Vagina (tissue), 2 donors: ENCODE measurements around the gene CAST. TPM values are rescaled to one million over a fixed set of nuclear protein-coding genes. Genes with fewer than 3 reads are reported as not detected.

ENCODE experiments used
- DNase-seq, 2 donors: peaks; one replicate each; pipeline ENCODE4 v3.0.0-alpha.2; 2017; ENCODE audit errors: extremely low spot score in 2 of 2
- H3K27ac ChIP-seq: fragments of 200-600 bp; sonication (generic); one replicate; pipeline ENCODE4 v1.5.1; 2019
- H3K27me3 ChIP-seq: fragments of 200-600 bp; sonication (generic); one replicate; pipeline ENCODE4 v1.5.1; 2019
- H3K36me3 ChIP-seq, 2 donors: fragments of 200-600 bp; sonication (generic); one replicate each; pipeline ENCODE4 v1.5.1; 2017 to 2019
- H3K4me1 ChIP-seq: fragments of 200-600 bp; sonication (generic); one replicate; pipeline ENCODE4 v1.5.1; 2019
- H3K4me3 ChIP-seq, 2 donors: fragments of 200-600 bp; sonication (generic); 1 replicate in 1 of 2; 2 replicates in 1 of 2; pipeline ENCODE4 v1.5.1; 2016 to 2019
- H3K9me3 ChIP-seq: fragments of 200-600 bp; sonication (generic); one replicate; pipeline ENCODE4 v1.5.1; 2019
- CTCF ChIP-seq, 3 experiments: fragments of 450-650 bp in 2 of 3; fragments of 200-600 bp in 1 of 3; sonication (generic) in 1 of 3; IDR thresholded peaks; one replicate each; pipeline ENCODE4 v1.5.1; 2017 to 2019; ENCODE audit warnings: antibody characterized with exemption in 3 of 3, mild to moderate bottlenecking in 2 of 3, moderate library complexity in 2 of 3
- POLR2A ChIP-seq, 2 donors: fragments of 450-650 bp; IDR thresholded peaks; one replicate each; pipeline ENCODE4 v1.6.1; 2017; ENCODE audit warnings: antibody characterized with exemption in 2 of 2, mild to moderate bottlenecking in 2 of 2, moderate library complexity in 2 of 2
- POLR2AphosphoS5 ChIP-seq, 2 donors: sonication (generic); formaldehyde crosslinking; IDR thresholded peaks; one replicate each; pipeline ENCODE4 v1.9.0; 2017; ENCODE audit warnings: antibody characterized with exemption in 2 of 2, mild to moderate bottlenecking in 2 of 2, low read depth in 1 of 2; ENCODE audit not compliant: insufficient read depth in 1 of 2
- intact Hi-C: fragments of 100-400 bp; cut with DNase I; formaldehyde crosslinking; loops from one replicate; pipeline ENCODE4 v1.15.1; 2023
- total RNA-seq: library from RNA; depleted of rRNA; stranded (reverse); fragments of >200 nt; gene quantifications from one replicate; pipeline ENCODE4 v1.2.3, GENCODE V29; 2016

CAST gene
- total RNA-seq, 1 donor from 2014 or later: 309 TPM

- H3K36me3 ChIP-seq: peaks cover 0 to 5% of the 10 kb centered on the region in 2 donors
- H3K27me3 ChIP-seq: no peaks in the 10 kb centered on the region
- no peak overlapping the region for H3K4me3 ChIP-seq
- no peak for DNase-seq
- TF ChIP-seq CTCF (IDR thresholded peaks at IDR 0.05) (no peak), POLR2A (IDR thresholded peaks at IDR 0.05) (no peak), POLR2AphosphoS5 (IDR thresholded peaks at IDR 0.05; ENCODE audit: insufficient read depth in 1 of 2, low read depth in 1 of 2) (no peak)
- no peaks in the 10 kb centered on the region for H3K9me3 ChIP-seq
- H3K27ac ChIP-seq: no peak overlapping the region
- intact Hi-C loops: no loop called here
- peaks cover 57% of the 10 kb centered on the region for H3K4me1 ChIP-seq
These were observed 15.3 kb downstream of the CAST start for GRCh38 chr5:96677496-96677895.

- no peak overlapping the region for H3K27ac ChIP-seq
- H3K27me3 ChIP-seq: no peaks in the 10 kb centered on the region
- no peak for DNase-seq
- H3K36me3 ChIP-seq: peaks cover 0 to 5% of the 10 kb centered on the region in 2 donors
- intact Hi-C loops: no loop called here
- H3K4me1 ChIP-seq: peaks cover 54% of the 10 kb centered on the region
- TF ChIP-seq POLR2AphosphoS5 (IDR thresholded peaks at IDR 0.05; ENCODE audit: insufficient read depth in 1 of 2, low read depth in 1 of 2) (no peak), POLR2A (IDR thresholded peaks at IDR 0.05) (no peak), CTCF (IDR thresholded peaks at IDR 0.05) (no peak)
- H3K4me3 ChIP-seq: no peak overlapping the region
- H3K9me3 ChIP-seq: no peaks in the 10 kb centered on the region
These were observed 17.1 kb downstream of the CAST start for GRCh38 chr5:96679293-96679692.

- no peaks in the 10 kb centered on the region for H3K27me3 ChIP-seq
- DNase-seq: no peak
- H3K4me1 ChIP-seq: peaks cover 42% of the 10 kb centered on the region
- no peak overlapping the region for H3K4me3 ChIP-seq
- H3K9me3 ChIP-seq: no peaks in the 10 kb centered on the region
- no peak overlapping the region for H3K27ac ChIP-seq
- intact Hi-C loops: no loop called here
- peaks cover 0 to 5% of the 10 kb centered on the region in 2 donors for H3K36me3 ChIP-seq
- TF ChIP-seq CTCF (IDR thresholded peaks at IDR 0.05) (no peak), POLR2AphosphoS5 (IDR thresholded peaks at IDR 0.05; ENCODE audit: insufficient read depth in 1 of 2, low read depth in 1 of 2) (no peak), POLR2A (IDR thresholded peaks at IDR 0.05) (no peak)
These were observed 18.7 kb downstream of the CAST start for GRCh38 chr5:96680759-96681470.

- intact Hi-C loops: no loop called here
These were observed 21.2 kb downstream of the CAST start for GRCh38 chr5:96683392-96683791.

More at GRCh38 chr5:96683392-96683791, 21.2 kb downstream of the CAST start:
- H3K27ac ChIP-seq: no peak overlapping the region
- H3K9me3 ChIP-seq: no peaks in the 10 kb centered on the region
- H3K4me1 ChIP-seq: peaks cover 58% of the 10 kb centered on the region
- no peak overlapping the region for H3K4me3 ChIP-seq
- TF ChIP-seq CTCF (IDR thresholded peaks at IDR 0.05) (no peak), POLR2AphosphoS5 (IDR thresholded peaks at IDR 0.05; ENCODE audit: insufficient read depth in 1 of 2, low read depth in 1 of 2) (no peak), POLR2A (IDR thresholded peaks at IDR 0.05) (no peak)
- no peak for DNase-seq
- H3K36me3 ChIP-seq: peaks cover 0 to 4% of the 10 kb centered on the region in 2 donors
- H3K27me3 ChIP-seq: no peaks in the 10 kb centered on the region
